B cell (primary cell): ENCODE measurements around the gene NPPA.

ENCODE experiments used
- CTCF ChIP-seq: fragments of 200-600 bp; IDR thresholded peaks from one replicate; pipeline ENCODE4 v1.8.0; 2022; ENCODE audit warnings: antibody characterized with exemption, mild to moderate bottlenecking
- EZH2 ChIP-seq: IDR thresholded peaks from 2 replicates; pipeline ENCODE4 v1.6.1; 2012; ENCODE audit warnings: borderline replicate concordance, low read depth, mild to moderate bottlenecking, moderate library complexity, low read length; ENCODE audit not compliant: insufficient read depth, poor library complexity, severe bottlenecking

- TF ChIP-seq CTCF: no peak
- TF ChIP-seq EZH2: no peak
Measured at GRCh38 chr1:11891433-11892186, 44.0 kb upstream of the NPPA start.
